GM11168 (cell line): ENCODE data around the gene TMSB15B.
"Not testable (repeated sequence)": the region's sequence is repeated elsewhere in the genome, so short reads cannot be mapped to it uniquely, and the experiment has no call there.

ENCODE experiments used
- in situ Hi-C: fragments of 300-500 bp; cut with MboI; formaldehyde crosslinking; loops from one replicate; pipeline ENCODE4 v1.12.0; 2022; ENCODE audit warnings: low sequenced_read_pairs; ENCODE audit not compliant: unreplicated experiment

Gene TMSB15B

GRCh38 chrX:104015576-104015975, 53.1 kb downstream of the TMSB15B start:
- in situ Hi-C loops, result not testable (repeated sequence)
